ENCODE results near the gene RPS6KA3. TPM values are rescaled to one million over a fixed set of nuclear protein-coding genes. Genes with fewer than 3 reads are reported as not detected.

RPS6KA3 gene
- total RNA-seq, 2 donors from 2014 or later: 13.9 to 20.5 TPM

DNA sequence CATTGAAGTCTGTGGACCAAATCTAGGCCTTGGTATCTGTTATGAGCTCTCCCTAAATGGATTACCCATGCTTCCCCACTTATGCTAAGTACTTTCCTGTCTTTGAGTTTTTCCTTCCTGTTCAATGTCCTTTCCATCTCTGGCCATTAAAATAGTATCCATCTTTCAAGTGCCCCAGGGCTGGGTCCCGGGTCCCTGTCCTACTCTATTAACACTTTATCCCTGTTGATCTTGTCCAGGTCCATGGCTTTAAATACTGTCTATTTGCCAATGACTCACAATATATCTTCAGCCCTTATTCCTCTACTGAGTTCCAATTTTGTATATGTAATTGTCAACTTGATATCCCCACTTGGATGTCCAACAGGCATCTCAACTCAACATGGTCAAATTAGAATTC lies 17.7 kb upstream of the RPS6KA3 start:
- peaks cover 2% of the 10 kb centered on the region for H3K27me3 Mint-ChIP-seq (ENCODE audit: insufficient read depth)
- H3K4me1 ChIP-seq (ENCODE audit: control insufficient read depth, insufficient read depth, low read length): no peaks in the 10 kb centered on the region
- H3K36me3 ChIP-seq (ENCODE audit: control insufficient read depth, insufficient read depth, low read length): no peaks in the 10 kb centered on the region
- H3K9ac ChIP-seq (ENCODE audit: extremely low read depth, low read length, poor library complexity, severe bottlenecking): no peak overlapping the region
- H3K27ac ChIP-seq (ENCODE audit: low read depth, low read length): no peak overlapping the region
- H3K4me3 Mint-ChIP-seq: no peak overlapping the region
- H3K4me3 ChIP-seq (ENCODE audit: low read length): no peak overlapping the region
- no peaks in the 10 kb centered on the region for H3K36me3 Mint-ChIP-seq (ENCODE audit: low read depth)
- peaks cover 66% of the 10 kb centered on the region for H3K9me3 Mint-ChIP-seq
- TF ChIP-seq, protein P1, sequence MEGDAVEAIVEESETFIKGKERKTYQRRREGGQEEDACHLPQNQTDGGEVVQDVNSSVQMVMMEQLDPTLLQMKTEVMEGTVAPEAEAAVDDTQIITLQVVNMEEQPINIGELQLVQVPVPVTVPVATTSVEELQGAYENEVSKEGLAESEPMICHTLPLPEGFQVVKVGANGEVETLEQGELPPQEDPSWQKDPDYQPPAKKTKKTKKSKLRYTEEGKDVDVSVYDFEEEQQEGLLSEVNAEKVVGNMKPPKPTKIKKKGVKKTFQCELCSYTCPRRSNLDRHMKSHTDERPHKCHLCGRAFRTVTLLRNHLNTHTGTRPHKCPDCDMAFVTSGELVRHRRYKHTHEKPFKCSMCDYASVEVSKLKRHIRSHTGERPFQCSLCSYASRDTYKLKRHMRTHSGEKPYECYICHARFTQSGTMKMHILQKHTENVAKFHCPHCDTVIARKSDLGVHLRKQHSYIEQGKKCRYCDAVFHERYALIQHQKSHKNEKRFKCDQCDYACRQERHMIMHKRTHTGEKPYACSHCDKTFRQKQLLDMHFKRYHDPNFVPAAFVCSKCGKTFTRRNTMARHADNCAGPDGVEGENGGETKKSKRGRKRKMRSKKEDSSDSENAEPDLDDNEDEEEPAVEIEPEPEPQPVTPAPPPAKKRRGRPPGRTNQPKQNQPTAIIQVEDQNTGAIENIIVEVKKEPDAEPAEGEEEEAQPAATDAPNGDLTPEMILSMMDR (conservative IDR thresholded peaks at IDR 0.05): no peak
- no peak overlapping the region for H3K27ac Mint-ChIP-seq
- DNase-seq: no peak
- H3K4me1 Mint-ChIP-seq: no peaks in the 10 kb centered on the region
- H3K27me3 ChIP-seq (ENCODE audit: control insufficient read depth, insufficient read depth, low read length, poor library complexity, severe bottlenecking): no peaks in the 10 kb centered on the region
- 100% methylated on average over 1 of the region's 1 CpG; no CpG with 5 or more reads in 1 of the 2 experiments for WGBS, 2 experiments (ENCODE audit: insufficient coverage in 1 of 2, insufficient read length in 1 of 2)
- no peaks in the 10 kb centered on the region for H3K9me3 ChIP-seq (ENCODE audit: control insufficient read depth, low read length)

DNA sequence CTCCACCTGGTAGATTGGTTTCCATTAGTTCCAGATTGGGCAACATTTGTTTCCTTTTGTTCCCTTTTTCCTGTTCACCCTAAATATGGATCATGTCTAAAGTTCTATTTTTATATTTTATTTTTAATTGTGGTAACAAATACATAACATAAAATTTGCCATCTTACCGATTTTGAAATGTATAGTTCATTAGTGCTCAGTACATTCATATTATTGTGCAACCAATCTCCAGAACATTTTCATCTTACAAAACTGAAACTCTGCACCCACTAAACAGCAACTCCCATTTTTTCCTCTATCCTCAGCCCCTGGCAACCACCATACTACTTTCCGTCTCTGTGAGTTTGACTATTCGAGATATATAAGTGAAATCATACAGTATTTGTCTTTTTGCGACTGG lies 14.2 kb upstream of the RPS6KA3 start:
- no peaks in the 10 kb centered on the region for H3K4me1 Mint-ChIP-seq

DNA sequence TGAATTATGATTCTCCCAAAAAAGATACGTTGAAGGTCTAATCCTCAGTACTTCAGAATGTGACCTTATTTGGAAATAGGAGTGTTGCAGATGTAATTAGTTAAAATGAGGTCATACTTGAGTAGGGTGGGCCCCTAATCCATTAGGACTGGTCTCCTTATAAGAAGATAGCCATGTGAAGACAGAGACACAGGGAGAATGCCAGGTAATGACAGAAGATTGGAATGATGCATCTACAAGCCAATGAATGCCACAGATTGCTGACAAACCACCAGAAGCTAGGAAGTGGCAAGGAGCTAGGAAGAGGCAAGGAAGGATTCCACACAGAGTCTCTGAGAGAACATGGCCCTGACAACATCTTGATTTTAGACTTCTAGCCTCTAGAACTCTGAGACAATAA lies 7.4 kb upstream of the RPS6KA3 start:
- Histone ChIP-seq H3K36me3 (ENCODE audit: control insufficient read depth, insufficient read depth, low read length) (no peaks in the 10 kb centered on the region), H3K27me3 (ENCODE audit: control insufficient read depth, insufficient read depth, low read length, poor library complexity, severe bottlenecking) (peaks cover 3% of the 10 kb centered on the region), H3K27ac (ENCODE audit: low read depth, low read length) (no peak overlapping the region), H3K9ac (ENCODE audit: extremely low read depth, low read length, poor library complexity, severe bottlenecking) (no peak overlapping the region), H3K4me1 (ENCODE audit: control insufficient read depth, insufficient read depth, low read length) (peaks cover 7% of the 10 kb centered on the region), H3K9me3 (ENCODE audit: control insufficient read depth, low read length) (no peaks in the 10 kb centered on the region), H3K4me3 (ENCODE audit: low read length) (no peak overlapping the region)
- Mint-ChIP-seq H3K9me3 (peaks cover 48% of the 10 kb centered on the region), H3K36me3 (ENCODE audit: low read depth) (no peaks in the 10 kb centered on the region), H3K4me3 (no peak overlapping the region), H3K27me3 (ENCODE audit: insufficient read depth) (peaks cover 49% of the 10 kb centered on the region), H3K4me1 (peaks cover 5% of the 10 kb centered on the region), H3K27ac (no peak overlapping the region)
- TF ChIP-seq, protein P1 (conservative IDR thresholded peaks at IDR 0.05): no peak
- DNase-seq: no peak
- 82% methylated on average over 1 of the region's 1 CpG; no CpG with 5 or more reads in 1 of the 2 experiments for WGBS, 2 experiments (ENCODE audit: insufficient coverage in 1 of 2, insufficient read length in 1 of 2)

More for the DNA sequence above, 14.2 kb upstream of the RPS6KA3 start:
- H3K4me3 Mint-ChIP-seq: no peak overlapping the region
- Histone ChIP-seq H3K27me3 (ENCODE audit: control insufficient read depth, insufficient read depth, low read length, poor library complexity, severe bottlenecking) (no peaks in the 10 kb centered on the region), H3K9me3 (ENCODE audit: control insufficient read depth, low read length) (no peaks in the 10 kb centered on the region), H3K36me3 (ENCODE audit: control insufficient read depth, insufficient read depth, low read length) (no peaks in the 10 kb centered on the region), H3K4me3 (ENCODE audit: low read length) (no peak overlapping the region), H3K4me1 (ENCODE audit: control insufficient read depth, insufficient read depth, low read length) (no peaks in the 10 kb centered on the region), H3K27ac (ENCODE audit: low read depth, low read length) (no peak overlapping the region), H3K9ac (ENCODE audit: extremely low read depth, low read length, poor library complexity, severe bottlenecking) (no peak overlapping the region)
- DNase-seq: no peak
- WGBS, 2 experiments (ENCODE audit: insufficient coverage in 1 of 2, insufficient read length in 1 of 2): 83 to 93% methylated on average over 1 to 3 of the region's 4 CpGs
- no peak overlapping the region for H3K27ac Mint-ChIP-seq
- H3K9me3 Mint-ChIP-seq: peaks cover 69% of the 10 kb centered on the region
- no peaks in the 10 kb centered on the region for H3K36me3 Mint-ChIP-seq (ENCODE audit: low read depth)
- TF ChIP-seq, protein P1 (conservative IDR thresholded peaks at IDR 0.05): no peak
- H3K27me3 Mint-ChIP-seq (ENCODE audit: insufficient read depth): peaks cover 18% of the 10 kb centered on the region

Measured in endodermal cell (in vitro differentiated cells).